Hepatic stellate cell (primary cell): ENCODE measurements around the gene KIF26A.

ENCODE experiments used
- DNase-seq: peaks from one replicate; pipeline ENCODE4 v3.0.0; 2011; ENCODE audit warnings: low spot score

KIF26A gene

DNA sequence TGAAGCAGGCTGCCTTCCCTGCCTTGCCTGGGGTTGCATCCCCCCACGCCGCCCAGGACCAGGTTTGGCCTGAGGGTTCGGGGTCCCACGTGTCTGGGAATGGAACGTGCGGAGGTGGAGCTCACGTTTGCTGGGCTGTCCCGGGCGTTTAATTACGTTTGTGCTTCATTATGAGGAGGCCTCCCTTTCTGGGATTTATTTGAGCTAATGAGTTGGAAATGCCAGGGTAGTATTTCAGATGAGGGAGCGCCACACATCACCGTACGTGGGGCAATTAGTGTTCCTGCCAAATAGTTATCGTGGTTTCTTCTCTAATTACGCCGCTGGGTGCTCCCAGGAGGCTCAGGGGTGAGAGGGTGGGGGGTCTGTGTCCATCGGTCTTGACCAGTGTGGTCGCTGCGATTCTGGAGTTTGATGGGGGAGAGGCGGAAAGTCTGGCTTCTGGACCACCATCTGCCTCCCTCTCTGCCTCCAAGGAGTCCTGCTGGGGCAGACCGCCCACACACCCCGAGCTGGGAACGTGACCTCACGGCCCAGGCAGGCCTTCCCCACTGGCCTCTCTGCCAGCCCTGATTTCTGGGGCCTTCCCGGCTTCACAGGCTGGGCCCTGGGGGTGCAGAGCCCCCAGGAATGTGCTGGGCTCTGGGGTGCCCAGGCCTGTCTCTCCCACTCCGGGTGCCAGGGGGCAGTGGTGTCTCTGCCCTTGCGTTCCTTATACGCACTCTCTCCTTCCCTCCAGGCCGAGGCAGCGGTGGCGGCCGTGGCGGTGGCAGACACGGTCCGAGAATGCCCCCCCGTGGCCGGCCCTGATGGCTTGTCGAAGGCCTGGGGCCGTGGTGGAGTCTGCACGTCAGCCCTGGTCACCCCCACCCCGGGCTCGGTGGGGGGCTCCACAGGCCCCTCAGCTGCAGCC is 18.9 kb downstream of the KIF26A start:
- no peak for DNase-seq

- no peak for DNase-seq
Observed at GRCh38 chr14:104158827-104159798, 20.7 kb downstream of the KIF26A start.

DNA sequence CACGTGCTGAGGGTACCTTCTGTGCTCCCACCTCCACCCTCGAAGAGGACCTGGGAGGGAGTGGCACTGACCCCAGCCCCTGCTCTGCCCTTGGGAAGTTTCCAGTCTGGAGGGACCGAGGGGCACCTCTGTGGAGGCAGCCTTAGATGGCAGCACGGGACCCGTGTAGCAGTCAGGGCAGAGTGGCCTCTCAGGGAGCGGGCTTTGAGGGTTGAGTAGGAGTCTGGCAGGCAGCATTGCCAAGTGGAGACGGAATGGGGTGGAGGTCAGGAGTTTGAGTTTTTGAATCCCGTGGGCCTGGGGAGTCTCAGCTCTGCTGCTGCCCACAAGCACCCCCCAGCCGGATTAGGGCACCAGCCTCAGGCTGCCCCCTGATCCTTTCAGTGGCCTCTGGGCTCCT is 21.6 kb downstream of the KIF26A start:
- DNase-seq: no peak

DNA sequence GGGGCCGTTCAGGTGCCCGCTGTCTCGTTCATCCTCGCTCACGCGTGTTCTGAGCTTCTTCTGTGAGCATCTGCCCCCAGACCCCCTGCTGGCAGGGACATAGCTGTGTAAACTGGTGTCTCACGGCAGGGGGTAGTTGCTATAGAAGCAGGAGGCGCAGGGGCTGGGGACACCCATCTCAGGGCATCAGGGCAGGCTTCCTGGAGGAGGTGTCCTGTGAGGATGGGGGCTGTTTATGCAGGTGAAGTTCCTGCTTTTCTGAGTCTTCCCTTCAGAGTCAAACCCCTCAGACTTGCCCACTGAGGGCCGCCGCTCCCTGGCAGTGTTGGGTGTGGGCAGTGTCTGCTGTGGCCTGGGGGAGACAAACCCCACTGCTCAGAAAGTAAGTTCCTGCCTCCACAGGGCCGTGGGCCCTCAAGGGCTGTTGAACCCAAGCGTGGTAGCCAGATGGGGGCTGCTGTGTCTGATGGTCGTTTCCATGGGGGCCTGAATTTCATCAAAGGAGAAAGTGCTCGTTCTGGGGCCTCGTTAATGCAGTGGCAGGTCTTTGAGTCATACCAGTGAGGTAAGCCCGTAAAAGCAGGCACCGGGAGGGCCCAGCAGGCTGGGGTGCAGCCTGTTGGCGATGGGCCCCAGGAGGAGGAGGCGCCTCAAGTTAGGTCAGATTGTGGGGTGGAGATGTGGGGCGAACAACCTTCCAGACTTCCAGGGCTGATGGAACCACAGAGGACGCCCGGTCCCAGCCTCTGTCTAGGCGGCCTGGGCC is 23.4 kb downstream of the KIF26A start:
- no peak for DNase-seq

- no peak for DNase-seq
Observed at GRCh38 chr14:104162495-104162894, 24.1 kb downstream of the KIF26A start.

DNA sequence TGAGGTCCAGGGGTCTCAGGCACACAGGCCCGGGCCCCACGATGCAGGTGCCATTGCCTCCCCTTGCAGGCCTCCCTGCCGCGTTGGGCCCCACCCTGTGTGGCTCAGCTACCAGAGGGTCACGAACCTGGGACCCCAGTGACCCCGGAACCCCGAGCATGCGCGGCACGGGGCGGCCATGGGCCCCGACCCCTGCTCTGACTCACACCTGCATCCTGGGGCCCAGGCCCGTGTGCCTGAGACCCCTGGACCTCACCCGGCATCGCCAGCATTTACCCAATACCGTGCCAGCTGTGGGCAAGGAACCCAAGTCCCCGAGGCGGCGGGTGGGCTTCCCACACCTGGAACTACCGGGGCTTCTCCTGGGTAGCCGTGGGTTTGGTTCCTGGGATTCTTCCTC is 25.2 kb downstream of the KIF26A start:
- DNase-seq: no peak

DNA sequence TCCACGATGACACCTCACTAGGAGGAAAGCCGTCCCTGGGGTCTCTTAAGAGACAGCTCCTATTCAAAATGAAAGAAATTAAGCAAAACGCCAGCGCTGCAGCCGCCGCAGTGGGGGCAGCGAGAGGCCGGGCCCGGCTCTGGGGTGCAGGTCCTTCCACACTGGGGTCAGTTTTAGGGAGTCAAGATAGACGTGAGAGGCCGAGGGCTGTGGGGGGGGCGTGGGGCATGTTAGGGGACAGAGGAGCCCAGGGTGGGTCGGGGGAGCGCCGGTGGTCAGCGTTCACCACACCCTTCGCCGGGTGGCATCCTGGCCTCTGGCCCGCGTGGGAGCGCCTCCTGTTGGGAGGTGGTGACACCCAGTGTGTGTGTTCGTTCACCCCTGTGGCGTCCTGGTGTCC is 25.7 kb downstream of the KIF26A start:
- no peak for DNase-seq

DNA sequence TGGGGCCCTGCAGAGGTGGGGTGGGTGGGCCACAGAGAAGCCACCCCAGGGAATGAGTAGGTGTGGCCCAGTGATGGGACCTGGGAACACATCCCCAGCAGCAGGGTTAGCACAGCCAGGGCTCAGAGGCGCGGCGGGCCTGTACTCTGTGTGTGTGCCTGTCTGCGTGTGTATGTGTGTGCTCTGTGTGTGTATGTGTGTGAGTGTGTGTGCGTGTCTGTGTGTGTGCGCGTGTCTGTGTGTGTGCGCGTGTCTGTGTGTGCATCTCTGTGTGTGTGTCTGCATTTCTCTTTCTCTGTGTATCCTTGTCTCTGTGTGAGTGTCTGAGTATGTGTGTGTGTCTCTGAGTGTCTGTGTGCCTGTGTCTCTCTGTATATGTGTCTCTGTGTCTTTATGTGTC is 26.1 kb downstream of the KIF26A start:
- no peak for DNase-seq

GRCh38 chr14:104166698-104167097 is 28.3 kb downstream of the KIF26A start:
- no peak for DNase-seq

DNA sequence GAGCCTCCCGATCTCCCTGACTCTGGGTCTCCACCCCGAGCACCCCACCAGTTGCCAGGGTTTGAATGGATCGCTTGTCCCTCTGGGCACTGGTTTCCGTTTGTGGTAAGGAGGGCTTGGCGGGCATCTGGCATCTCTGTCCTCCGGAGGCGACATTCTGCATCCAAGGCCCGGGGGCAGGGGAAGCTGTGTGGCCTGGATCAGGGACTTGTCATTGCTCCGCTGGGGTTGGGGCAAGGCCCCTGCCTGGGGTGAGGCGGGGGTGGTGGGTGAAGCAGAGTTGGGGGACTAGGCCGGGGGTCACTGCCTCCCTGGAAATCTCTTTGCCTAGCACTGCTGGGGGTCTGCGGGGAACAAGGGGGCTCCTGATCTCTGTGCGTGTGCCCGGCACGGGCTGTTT is 30.2 kb downstream of the KIF26A start:
- no peak for DNase-seq

GRCh38 chr14:104169005-104169698 is 30.8 kb downstream of the KIF26A start:
- no peak for DNase-seq

DNA sequence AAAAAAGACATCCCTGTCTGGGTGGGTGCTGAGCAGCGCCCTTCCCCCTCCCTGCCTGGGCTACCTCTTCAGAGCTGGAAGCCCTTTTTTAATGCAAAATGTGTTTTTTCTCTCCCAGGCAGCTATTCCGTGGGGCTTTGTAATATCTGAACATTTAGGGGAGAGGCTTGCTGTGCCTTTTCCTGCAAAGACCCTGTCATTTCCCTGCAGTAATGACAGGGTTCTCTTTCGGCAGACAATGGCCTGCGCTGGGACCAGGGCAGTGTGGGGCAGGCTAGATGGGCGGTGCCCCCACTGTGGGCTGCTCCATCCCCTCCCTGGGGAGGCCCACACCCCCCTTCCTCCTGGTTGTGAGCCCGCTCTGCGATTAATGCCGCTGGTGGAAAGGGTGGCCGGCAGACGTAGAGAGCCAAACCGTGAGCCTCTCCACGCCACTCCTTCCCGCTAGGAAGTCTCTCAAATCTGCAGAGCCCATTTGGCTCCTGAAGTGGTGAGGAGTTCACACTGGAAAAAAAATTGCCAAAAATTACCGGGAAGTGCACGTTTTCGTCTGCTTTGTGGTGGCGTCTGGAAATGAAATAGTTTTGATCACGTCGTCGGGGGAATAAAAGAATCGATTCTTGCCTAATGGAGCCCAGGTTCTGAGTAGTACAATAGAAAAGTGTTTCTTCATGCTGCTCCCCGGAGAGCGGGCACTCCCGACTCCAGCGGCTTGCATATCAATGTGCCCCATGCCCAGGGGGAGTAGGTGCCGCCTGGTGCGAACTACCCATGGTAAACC is 31.5 kb downstream of the KIF26A start:
- DNase-seq: no peak

DNA sequence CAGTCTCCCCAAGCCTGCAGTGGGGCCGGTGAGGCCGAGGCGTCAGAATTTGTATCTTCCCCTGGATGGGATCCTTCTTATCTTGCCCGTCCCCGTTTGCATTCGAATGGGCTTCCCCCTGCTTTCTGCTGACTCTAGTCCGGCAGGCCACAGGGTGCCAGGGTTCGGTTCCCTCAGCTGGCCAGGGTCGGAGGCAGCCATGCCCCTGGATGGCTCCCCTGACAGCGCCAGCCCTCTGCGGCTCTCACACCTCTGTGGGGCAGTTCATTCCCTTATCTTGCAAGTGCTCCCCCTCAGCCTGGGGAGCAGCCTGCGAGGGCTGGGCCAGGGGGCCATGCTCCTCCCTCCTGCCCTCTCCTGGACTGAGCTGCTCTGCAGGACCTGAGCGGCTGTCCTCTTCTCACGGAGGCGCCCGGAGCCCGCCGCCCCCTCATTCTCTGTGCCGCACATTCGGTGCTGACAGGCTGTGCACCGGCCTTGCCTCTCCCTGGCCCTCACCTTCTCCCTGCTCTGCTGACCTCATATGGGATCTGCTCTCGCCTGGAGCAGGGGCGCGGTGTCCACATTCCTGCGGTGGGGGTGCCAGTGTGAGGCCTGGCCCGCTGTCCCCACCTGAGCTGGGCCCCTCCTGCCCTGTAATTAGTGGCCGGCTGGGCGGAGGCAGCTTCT is 32.8 kb downstream of the KIF26A start:
- DNase-seq: no peak

DNA sequence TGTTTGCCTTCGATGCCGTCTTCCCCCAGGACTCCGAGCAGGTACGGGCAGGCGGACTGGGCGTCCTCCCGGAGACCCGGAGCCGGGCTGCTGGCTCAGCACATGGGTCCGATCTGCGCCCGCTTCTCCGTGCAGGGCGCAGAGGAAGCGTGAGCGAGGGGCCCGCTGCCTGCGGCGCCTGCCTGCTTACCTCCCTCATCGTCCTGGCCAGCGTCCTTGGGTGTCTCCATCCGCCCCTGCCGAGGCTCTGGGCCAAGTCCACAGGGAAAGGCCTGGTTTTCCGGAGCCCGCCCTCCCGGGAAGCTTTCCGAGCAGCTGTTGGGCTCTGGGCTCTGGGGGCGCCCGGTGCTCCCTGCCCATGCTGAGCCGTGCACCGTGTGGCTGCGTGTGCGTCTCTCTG is 33.5 kb downstream of the KIF26A start:
- DNase-seq: no peak

DNA sequence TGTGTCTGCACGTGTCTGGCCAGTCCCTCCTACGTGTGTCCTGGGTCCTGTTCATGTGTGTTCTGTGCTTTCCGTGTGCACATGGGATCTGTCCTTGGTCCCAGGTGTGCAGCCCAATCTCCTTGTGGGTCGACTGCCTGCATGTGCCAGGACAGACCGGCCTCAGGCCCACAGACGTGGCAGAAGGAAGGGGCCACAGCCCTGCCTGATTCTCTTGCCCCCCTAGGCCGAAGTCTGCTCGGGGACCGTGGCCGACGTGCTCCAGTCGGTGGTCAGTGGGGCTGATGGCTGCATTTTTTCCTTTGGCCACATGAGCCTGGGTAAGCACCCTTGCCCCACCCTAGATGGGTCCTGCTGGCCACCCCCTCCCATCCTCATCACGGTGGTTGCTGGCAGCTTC is 34.0 kb downstream of the KIF26A start:
- DNase-seq: no peak

GRCh38 chr14:104172880-104173279 is 34.5 kb downstream of the KIF26A start:
- DNase-seq: no peak

DNA sequence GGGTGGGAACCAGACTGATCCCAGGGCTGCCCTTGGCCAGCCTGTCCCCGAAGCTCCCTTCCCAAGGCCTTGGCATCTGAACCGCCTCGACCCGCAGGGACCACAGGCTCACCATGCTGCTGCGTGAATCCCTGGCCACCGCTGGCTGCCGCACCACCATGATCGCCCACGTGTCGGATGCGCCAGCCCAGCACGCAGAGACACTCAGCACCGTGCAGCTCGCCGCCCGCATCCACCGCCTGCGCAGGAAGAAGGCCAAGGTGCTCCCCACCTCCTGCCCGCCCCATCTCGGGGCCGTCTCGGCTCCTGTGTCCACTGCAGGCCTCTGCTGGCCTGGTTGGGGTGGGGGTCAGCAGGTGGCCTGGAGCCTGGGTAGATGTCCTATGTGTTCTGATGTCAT is 35.7 kb downstream of the KIF26A start:
- DNase-seq: no peak

DNA sequence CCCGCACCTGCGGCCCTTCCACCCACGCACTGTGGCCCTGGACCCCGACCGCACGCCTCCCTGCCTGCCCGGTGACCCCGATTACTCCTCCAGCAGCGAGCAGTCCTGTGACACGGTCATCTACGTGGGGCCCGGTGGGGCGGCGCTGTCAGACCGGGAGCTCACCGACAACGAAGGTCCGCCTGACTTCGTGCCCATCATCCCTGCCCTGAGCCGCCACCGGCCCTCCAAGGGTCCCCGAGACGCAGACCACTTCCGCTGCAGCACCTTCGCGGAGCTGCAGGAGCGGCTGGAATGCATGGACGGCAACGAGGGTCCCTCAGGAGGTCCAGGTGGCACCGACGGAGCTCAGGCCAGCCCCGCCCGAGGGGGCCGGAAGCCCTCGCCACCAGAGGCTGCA is 36.7 kb downstream of the KIF26A start:
- DNase-seq: no peak

- no peak for DNase-seq
Observed at GRCh38 chr14:104175811-104176210, 37.4 kb downstream of the KIF26A start.

- DNase-seq: no peak
Observed at GRCh38 chr14:104176611-104177010, 38.2 kb downstream of the KIF26A start.
